Kidney (tissue), 14 donors: Measurements from ENCODE around the gene F12. TPM values are rescaled to one million over a fixed set of nuclear protein-coding genes. Genes with fewer than 3 reads are reported as not detected.

Source experiments
- DNase-seq, 5 donors: peaks; one replicate each; pipeline ENCODE4 v3.0.0-alpha.2; 2013 to 2020
- FAIRE-seq: peaks from 2 replicates; lab custom pipeline; 2012; peaks lifted over from hg19 to GRCh38; lab: Jason Lieb, UNC
- H3K27ac ChIP-seq, 2 donors: one replicate each; pipeline ENCODE4 v1.7.0; 2013; ENCODE audit warnings: low read depth in 2 of 2, low read length in 2 of 2, inconsistent platforms in 1 of 2
- H3K27me3 ChIP-seq: one replicate; pipeline ENCODE4 v1.7.1; 2013; ENCODE audit warnings: low read length, inconsistent platforms; ENCODE audit not compliant: control insufficient read depth, insufficient read depth
- H3K36me3 ChIP-seq, 3 donors: one replicate each; pipeline versions ENCODE4 v1.7.0 to v1.7.1; 2013; ENCODE audit warnings: low read length in 3 of 3, control low read depth in 1 of 3, inconsistent platforms in 1 of 3; ENCODE audit not compliant: insufficient read depth in 3 of 3, control insufficient read depth in 2 of 3
- H3K4me1 ChIP-seq, 3 donors: one replicate each; pipeline versions ENCODE4 v1.7.0 to v1.7.1; 2013; ENCODE audit warnings: low read length in 3 of 3, inconsistent platforms in 1 of 3, low read depth in 1 of 3; ENCODE audit not compliant: control insufficient read depth in 2 of 3, insufficient read depth in 2 of 3
- H3K4me3 ChIP-seq, 3 donors: one replicate each; pipeline versions ENCODE4 v1.7.0 to v1.8.1; 2013; ENCODE audit warnings: low read length in 3 of 3, control low read depth in 1 of 3, inconsistent platforms in 1 of 3
- H3K9ac ChIP-seq, 3 donors: one replicate each; pipeline versions ENCODE4 v1.7.0 to v1.7.1; 2013; ENCODE audit warnings: low read length in 3 of 3, control low read depth in 1 of 3, inconsistent platforms in 1 of 3
- H3K9me3 ChIP-seq, 3 donors: one replicate each; pipeline versions ENCODE4 v1.7.0 to v1.7.1; 2013; ENCODE audit warnings: low read length in 3 of 3, control low read depth in 1 of 3, inconsistent platforms in 1 of 3; ENCODE audit not compliant: control insufficient read depth in 2 of 3, insufficient read depth in 1 of 3
- CTCF ChIP-seq: IDR thresholded peaks from 3 replicates; pipeline ENCODE4 v1.5.1; 2012; ENCODE audit warnings: mild to moderate bottlenecking, moderate library complexity, borderline replicate concordance; ENCODE audit not compliant: insufficient read depth; ENCODE audit errors: extremely low read depth
- intact Hi-C: fragments of 100-400 bp; cut with DNase I; formaldehyde crosslinking; loops from one replicate; pipeline ENCODE4 v1.11.1; 2022
- polyA plus RNA-seq: library from polyadenylated mRNA; stranded (reverse); fragments of 350-450 nt; fragmentation: Illumina TruSeq; extraction: RNeasy Lipid Tissue Mini Kit (QIAGEN cat#74804); gene quantifications from one replicate; pipeline ENCODE4 v1.2.3, GENCODE V29; 2014; ENCODE audit warnings: low read depth, low replicate concordance; ENCODE audit not compliant: insufficient read depth
- total RNA-seq: library from RNA; stranded (reverse); fragmentation: NEBNext Ultra II Directional; extraction: Animal tissue kit (Norgen Biotek cat#: 25700); gene quantifications from one replicate; pipeline ENCODE4 v1.2.1, GENCODE V29; 2021
- donor health status: control.
- donor health status: control.
- donor health status: control.
- donor health status: control.
- donor health status: control.
- donor health status: DM: yes; HTN: yes; CAD: no.
- donor health status: Normal renal cell carcinoma (clear cell type).

Gene F12
- total and polyA plus RNA-seq, 2 donors from 2014 or later, result 3.1 to 4.2 TPM

- DNase-seq (no peak), FAIRE-seq (no peak)
- no peaks in the 10 kb centered on the region for H3K27me3 ChIP-seq
- peak within 1 kb of the TSS in 1 of 3 donors; percentile 7 for H3K9ac ChIP-seq
- H3K36me3 ChIP-seq, result peaks cover 0 to 4% (median 2%) of the 10 kb centered on the region in 3 donors
- peak within 1 kb of the TSS in 1 of 2 donors; percentile 28 for H3K27ac ChIP-seq
- intact Hi-C loops, result no loop called here
- H3K4me3 ChIP-seq, result peak within 1 kb of the TSS; percentile 53 to 70 (median 56)
- no peak for TF ChIP-seq CTCF
- peaks cover 0 to 15% (median 0%) of the 10 kb centered on the region in 3 donors for H3K4me1 ChIP-seq
- no peaks in the 10 kb centered on the region for H3K9me3 ChIP-seq
Measured at GRCh38 chr5:177384134-177384533, 25.2 kb downstream of the F12 start, which contains the start of gene SLC34A1. Gene SLC34A1, plus strand, starts transcription at chr5:177384434. Its CDS starts 1,308 bp downstream, at chr5:177385742.

GRCh38 chr5:177383181-177383580 is 26.2 kb downstream of the F12 start:
- H3K36me3 ChIP-seq, result peaks cover 0 to 2% (median 0%) of the 10 kb centered on the region in 3 donors
- peak overlapping the region in 1 of 3 donors; percentile 9 for H3K4me3 ChIP-seq
- intact Hi-C loops, result no loop called here
- peaks cover 0 to 8% (median 7%) of the 10 kb centered on the region in 3 donors for H3K4me1 ChIP-seq
- H3K27ac ChIP-seq, result no peak overlapping the region
- FAIRE-seq, result no peak
- no peak for DNase-seq
- H3K9me3 ChIP-seq, result no peaks in the 10 kb centered on the region
- TF ChIP-seq CTCF, result no peak
- no peak overlapping the region for H3K9ac ChIP-seq
- H3K27me3 ChIP-seq, result no peaks in the 10 kb centered on the region

- DNase-seq (no peak), FAIRE-seq (no peak)
- no peaks in the 10 kb centered on the region for H3K9me3 ChIP-seq
- H3K4me3 ChIP-seq, result no peak overlapping the region
- intact Hi-C loops, result no loop called here
- no peaks in the 10 kb centered on the region for H3K27me3 ChIP-seq
- no peak overlapping the region for H3K27ac ChIP-seq
- TF ChIP-seq CTCF, result peak; percentile 6
- H3K9ac ChIP-seq, result no peak overlapping the region
- H3K36me3 ChIP-seq, result peaks cover 0 to 2% (median 0%) of the 10 kb centered on the region in 3 donors
- H3K4me1 ChIP-seq, result peaks cover 0 to 13% (median 9%) of the 10 kb centered on the region in 3 donors
Measured at GRCh38 chr5:177382423-177383029, 26.8 kb downstream of the F12 start.
